GM21515 (cell line): ENCODE data around the gene CXCL6.

Source experiments
- ATAC-seq: cut with Tn5 transposase; IDR thresholded peaks from one replicate; pipeline ENCODE4 v1.9.1; 2021; ENCODE audit not compliant: unreplicated experiment

CXCL6 gene

GRCh38 chr4:73836373-73837279 is at the start of gene CXCL6:
Gene CXCL6, plus strand, starts transcription at chr4:73836678. Its CDS starts 73 bp downstream, at chr4:73836751.
- ATAC-seq: no peak

GRCh38 chr4:73788411-73788810 is 48.1 kb upstream of the CXCL6 start:
- no peak for ATAC-seq

- ATAC-seq: no peak
These were observed 37.6 kb upstream of the CXCL6 start for GRCh38 chr4:73798842-73799241.

- ATAC-seq: no peak
These were observed 36.3 kb upstream of the CXCL6 start for GRCh38 chr4:73800206-73800605.

- ATAC-seq: no peak
These were observed 34.8 kb upstream of the CXCL6 start for GRCh38 chr4:73801692-73802091.

- no peak for ATAC-seq
These were observed 33.3 kb upstream of the CXCL6 start for GRCh38 chr4:73803213-73803612.

- no peak for ATAC-seq
These were observed 26.3 kb upstream of the CXCL6 start for GRCh38 chr4:73810191-73810590.

GRCh38 chr4:73811841-73812240 is 24.6 kb upstream of the CXCL6 start:
- no peak for ATAC-seq

GRCh38 chr4:73814679-73815078 is 21.8 kb upstream of the CXCL6 start:
- ATAC-seq: no peak

- ATAC-seq: no peak
These were observed 21.3 kb upstream of the CXCL6 start for GRCh38 chr4:73815145-73815544.

- ATAC-seq: no peak
These were observed 19.7 kb upstream of the CXCL6 start for GRCh38 chr4:73816814-73817213.

GRCh38 chr4:73817341-73817740 is 19.1 kb upstream of the CXCL6 start:
- no peak for ATAC-seq

GRCh38 chr4:73821325-73821724 is 15.2 kb upstream of the CXCL6 start:
- no peak for ATAC-seq

- ATAC-seq: no peak
These were observed 14.1 kb upstream of the CXCL6 start for GRCh38 chr4:73822389-73822788.

GRCh38 chr4:73822812-73823504 is 13.5 kb upstream of the CXCL6 start:
- no peak for ATAC-seq

- ATAC-seq: no peak
These were observed 12.7 kb upstream of the CXCL6 start for GRCh38 chr4:73823760-73824159.

- no peak for ATAC-seq
These were observed 7.5 kb upstream of the CXCL6 start for GRCh38 chr4:73828956-73829355.

- no peak for ATAC-seq
These were observed 4.9 kb upstream of the CXCL6 start for GRCh38 chr4:73831569-73831968.

GRCh38 chr4:73832651-73833237 is 3.7 kb upstream of the CXCL6 start:
- ATAC-seq: no peak

GRCh38 chr4:73839071-73839470 is 2.6 kb downstream of the CXCL6 start:
- no peak for ATAC-seq

GRCh38 chr4:73839715-73840114 is 3.2 kb downstream of the CXCL6 start:
- no peak for ATAC-seq
